HEK293T (cell line): ENCODE results near the gene YIF1A.

Experiments used
- BHLHE40 ChIP-seq: fragments of 450-650 bp; IDR thresholded peaks from 2 replicates; pipeline ENCODE4 v1.6.1; 2016; ENCODE audit warnings: mild to moderate bottlenecking, moderate library complexity, borderline replicate concordance
- HDGF ChIP-seq: fragments of 450-650 bp; IDR thresholded peaks from 2 replicates; pipeline ENCODE4 v1.6.1; 2017; ENCODE audit warnings: antibody characterized with exemption, borderline replicate concordance

GRCh38 chr11:66331542-66332370 is 42.8 kb upstream of the YIF1A start:
- TF ChIP-seq HDGF (no peak), BHLHE40 (no peak)
